ENCODE results near the gene QKI. TPM values are rescaled to one million over a fixed set of nuclear protein-coding genes. Genes with fewer than 3 reads are reported as not detected.
"Not testable (repeated sequence)": the region's sequence is repeated elsewhere in the genome, so short reads cannot be mapped to it uniquely, and the experiment has no call there.

The QKI gene
- total RNA-seq, 6 experiments from 2014 or later, result 47.6 to 80.8 (median 76.3) TPM

DNA sequence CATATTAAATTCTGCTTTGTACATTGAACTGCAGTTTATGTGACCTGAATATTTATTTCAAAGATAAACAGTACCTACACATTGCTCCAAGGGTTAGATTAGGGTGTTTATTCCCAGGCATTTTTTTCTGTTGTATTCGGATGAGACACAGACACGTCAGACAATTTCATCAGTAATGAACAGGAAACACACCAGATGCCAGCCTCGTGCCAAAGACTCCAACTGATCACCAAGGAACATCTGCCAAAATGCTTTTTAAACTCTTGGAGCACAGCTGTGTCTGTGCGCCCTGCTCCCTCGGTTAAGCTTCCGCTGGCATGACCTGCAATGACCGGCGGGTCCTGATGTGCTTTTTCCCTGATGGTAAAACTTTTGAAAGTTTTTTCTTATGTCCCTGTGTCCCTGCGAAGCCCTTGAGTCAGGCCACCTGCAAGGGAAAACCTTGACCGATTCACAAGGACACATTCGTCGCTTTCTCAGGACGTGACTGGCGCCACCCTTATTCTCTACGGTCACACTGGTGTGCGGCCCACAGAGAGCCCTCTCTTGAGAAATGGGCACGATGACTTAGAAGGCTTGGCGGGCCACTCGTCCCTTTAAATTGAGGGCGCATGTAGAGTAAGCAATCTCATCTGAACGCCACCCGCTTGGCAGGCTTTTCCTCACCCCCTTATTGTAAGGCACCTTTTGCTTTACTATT is 173.9 kb downstream of the QKI start:
- H3K27ac ChIP-seq, result no peak overlapping the region
- peaks cover 0 to 3% (median 0%) of the 10 kb centered on the region in 4 donors for H3K9me3 ChIP-seq
- 79% methylated on average over 8 of the region's 22 CpGs for WGBS (ENCODE audit: insufficient coverage, low coverage, low lambda C conversion rate, missing lambda C conversion rate)
- DNase-seq, result no peak
- no peaks in the 10 kb centered on the region for H3K4me1 ChIP-seq
- ATAC-seq, result no peak
- H3K27me3 ChIP-seq, result no peaks in the 10 kb centered on the region
- TF ChIP-seq POLR2A (IDR thresholded peaks at IDR 0.05), result no peak
- TF ChIP-seq, protein P1, sequence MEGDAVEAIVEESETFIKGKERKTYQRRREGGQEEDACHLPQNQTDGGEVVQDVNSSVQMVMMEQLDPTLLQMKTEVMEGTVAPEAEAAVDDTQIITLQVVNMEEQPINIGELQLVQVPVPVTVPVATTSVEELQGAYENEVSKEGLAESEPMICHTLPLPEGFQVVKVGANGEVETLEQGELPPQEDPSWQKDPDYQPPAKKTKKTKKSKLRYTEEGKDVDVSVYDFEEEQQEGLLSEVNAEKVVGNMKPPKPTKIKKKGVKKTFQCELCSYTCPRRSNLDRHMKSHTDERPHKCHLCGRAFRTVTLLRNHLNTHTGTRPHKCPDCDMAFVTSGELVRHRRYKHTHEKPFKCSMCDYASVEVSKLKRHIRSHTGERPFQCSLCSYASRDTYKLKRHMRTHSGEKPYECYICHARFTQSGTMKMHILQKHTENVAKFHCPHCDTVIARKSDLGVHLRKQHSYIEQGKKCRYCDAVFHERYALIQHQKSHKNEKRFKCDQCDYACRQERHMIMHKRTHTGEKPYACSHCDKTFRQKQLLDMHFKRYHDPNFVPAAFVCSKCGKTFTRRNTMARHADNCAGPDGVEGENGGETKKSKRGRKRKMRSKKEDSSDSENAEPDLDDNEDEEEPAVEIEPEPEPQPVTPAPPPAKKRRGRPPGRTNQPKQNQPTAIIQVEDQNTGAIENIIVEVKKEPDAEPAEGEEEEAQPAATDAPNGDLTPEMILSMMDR (IDR thresholded peaks at IDR 0.05), result no peak
- H3K4me3 ChIP-seq, result no peak overlapping the region
- intact Hi-C loops (cut with DNase I), result no loop called here
- no peaks in the 10 kb centered on the region for H3K36me3 ChIP-seq

DNA sequence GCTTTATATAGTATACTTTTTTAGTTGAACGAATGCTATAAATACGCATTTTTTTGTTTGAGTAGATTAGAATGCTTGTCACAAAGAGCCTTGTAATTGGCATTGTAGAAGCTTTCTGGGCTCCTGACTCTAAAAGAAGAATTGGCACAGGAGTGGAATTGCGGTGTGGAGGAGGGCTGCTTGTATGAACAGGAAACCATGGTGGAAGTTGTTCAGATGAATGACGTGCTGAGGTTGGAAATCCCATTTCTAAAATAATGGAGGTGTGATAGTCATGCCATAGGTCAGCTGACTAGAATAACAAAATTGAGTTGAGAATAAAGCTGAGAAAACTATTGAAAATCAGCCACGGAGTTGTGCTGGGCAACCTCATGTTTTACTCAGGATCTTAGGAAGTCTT is 174.9 kb downstream of the QKI start:
- WGBS (ENCODE audit: insufficient coverage, low coverage, low lambda C conversion rate, missing lambda C conversion rate), result 67% methylated on average over 5 of the region's 5 CpGs
- TF ChIP-seq, protein P1 (IDR thresholded peaks at IDR 0.05), result no peak
- TF ChIP-seq POLR2A (IDR thresholded peaks at IDR 0.05), result no peak

DNA sequence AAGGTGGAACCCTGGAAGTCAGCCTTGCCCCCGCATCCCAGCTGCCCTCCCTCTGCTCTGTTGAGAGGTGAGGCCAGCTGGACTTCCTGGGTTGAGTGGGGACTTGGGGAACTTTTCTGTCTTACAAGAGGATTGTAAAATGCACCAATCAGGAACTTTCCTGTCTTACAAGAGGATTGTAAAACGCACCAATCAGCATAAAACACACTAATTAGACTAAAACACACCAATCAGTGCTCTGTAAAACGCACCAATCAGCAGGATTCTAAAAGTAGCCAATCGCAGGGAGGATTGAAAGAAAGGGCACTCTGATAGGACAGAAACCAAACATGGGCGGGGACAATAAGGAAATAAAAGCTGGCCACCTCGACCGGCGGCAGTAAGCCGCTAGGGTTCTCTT is 175.6 kb downstream of the QKI start:
- intact Hi-C loops (cut with DNase I); H3K9me3 ChIP-seq; H3K36me3 ChIP-seq; H3K27ac ChIP-seq; ATAC-seq; H3K4me3 ChIP-seq; DNase-seq; H3K4me1 ChIP-seq; H3K27me3 ChIP-seq: not testable (repeated sequence)
- 89% methylated on average over 3 of the region's 9 CpGs for WGBS (ENCODE audit: insufficient coverage, low coverage, low lambda C conversion rate, missing lambda C conversion rate)

More for the DNA sequence above, 174.9 kb downstream of the QKI start:
- Histone ChIP-seq H3K9me3 (peaks cover 0 to 4% (median 0%) of the 10 kb centered on the region in 4 donors), H3K27me3 (no peaks in the 10 kb centered on the region), H3K27ac (no peak overlapping the region), H3K4me1 (no peaks in the 10 kb centered on the region), H3K36me3 (no peaks in the 10 kb centered on the region), H3K4me3 (no peak overlapping the region)
- DNase-seq (no peak), ATAC-seq (no peak)
- intact Hi-C loops (cut with DNase I), result no loop called here

DNA sequence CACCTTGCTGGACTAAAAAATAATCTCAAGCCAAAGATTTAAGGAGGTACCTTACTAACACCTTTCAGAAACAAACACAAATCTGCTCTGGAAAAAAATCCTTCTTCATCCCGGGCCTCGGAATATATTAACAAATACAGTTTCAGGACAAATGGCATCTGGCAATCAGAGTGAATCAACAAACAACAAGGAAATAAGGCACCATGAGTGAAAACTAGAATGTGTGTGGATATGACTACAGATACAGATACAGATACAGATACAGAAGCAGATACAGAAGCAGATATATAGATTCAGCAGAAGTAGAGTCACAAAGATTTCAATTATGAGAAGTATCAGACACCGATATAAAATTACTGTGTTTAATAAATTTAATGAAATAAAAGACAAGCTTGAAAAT is 178.4 kb downstream of the QKI start:
- H3K36me3 ChIP-seq, result no peaks in the 10 kb centered on the region
- no peak overlapping the region for H3K4me3 ChIP-seq
- H3K9me3 ChIP-seq, result peaks cover 0 to 4% (median 0%) of the 10 kb centered on the region in 4 donors
- no peak for TF ChIP-seq POLR2A (IDR thresholded peaks at IDR 0.05)
- TF ChIP-seq, protein P1 (IDR thresholded peaks at IDR 0.05), result no peak
- WGBS (ENCODE audit: insufficient coverage, low coverage, low lambda C conversion rate, missing lambda C conversion rate), result 96% methylated on average over 3 of the region's 3 CpGs
- H3K4me1 ChIP-seq, result peaks cover 0 to 13% (median 5%) of the 10 kb centered on the region in 4 donors
- no peak overlapping the region for H3K27ac ChIP-seq
- no peaks in the 10 kb centered on the region for H3K27me3 ChIP-seq
- DNase-seq (no peak), ATAC-seq (no peak)
- intact Hi-C loops (cut with DNase I), result no loop called here

DNA sequence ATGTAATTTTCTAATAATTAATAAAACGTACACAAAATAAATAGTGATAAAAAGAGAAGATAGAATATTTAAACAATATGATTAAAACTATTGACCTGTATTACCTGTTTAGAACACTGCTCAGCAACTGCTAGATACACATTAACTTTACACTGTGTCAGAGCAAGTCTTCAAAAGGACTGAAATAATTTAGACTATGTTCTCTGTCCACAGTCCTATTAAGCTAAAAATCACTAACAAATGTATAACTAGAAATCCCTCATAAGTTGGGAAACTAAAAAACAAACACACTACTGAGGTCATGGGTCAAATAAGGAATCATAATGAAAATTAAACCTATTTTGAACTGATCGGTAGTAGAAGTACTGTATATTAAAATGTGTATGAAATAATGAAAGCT is 181.7 kb downstream of the QKI start:
- Histone ChIP-seq H3K9me3 (peaks cover 0 to 4% (median 0%) of the 10 kb centered on the region in 4 donors), H3K4me3 (no peak overlapping the region), H3K27ac (peak overlapping the region in 1 of 3 donors; percentile 52), H3K27me3 (no peaks in the 10 kb centered on the region), H3K4me1 (peaks cover 0 to 33% (median 14%) of the 10 kb centered on the region in 4 donors), H3K36me3 (no peaks in the 10 kb centered on the region)
- peak; percentile 72 to 81 (median 76) for ATAC-seq
- intact Hi-C loops (cut with DNase I), result no loop called here
- TF ChIP-seq, protein P1 (IDR thresholded peaks at IDR 0.05), result peak in 1 of 4 donors; percentile 4
- no peak for TF ChIP-seq POLR2A (IDR thresholded peaks at IDR 0.05)
- WGBS (ENCODE audit: insufficient coverage, low coverage, low lambda C conversion rate, missing lambda C conversion rate), result 23% methylated on average over 2 of the region's 2 CpGs
- DNase-seq, result no peak

Data from right lobe of liver (tissue), 6 donors.